MG63 (cell line): Measurements from ENCODE around the gene ARHGAP31. TPM values are rescaled to one million over a fixed set of nuclear protein-coding genes. Genes with fewer than 3 reads are reported as not detected.

Experiments used
- total RNA-seq: library from RNA; depleted of rRNA; stranded (reverse); fragments of >200 nt; shearing (Covaris generic); gene quantifications from 2 replicates; pipeline ENCODE4 v1.2.3, GENCODE V29; 2014; ENCODE audit warnings: low replicate concordance; rRNA removed

Gene ARHGAP31
- total RNA-seq, 1 experiment from 2014 or later: 5.0 TPM

Other genes starting within 250 kb of the ARHGAP31 start
- gene TEX55, start 148.2 kb upstream of the ARHGAP31 start, total RNA-seq: not detected in 2 replicates
- gene UPK1B, start 120.8 kb upstream of the ARHGAP31 start, total RNA-seq: not detected in 2 replicates
- gene B4GALT4, start 53.5 kb upstream of the ARHGAP31 start, total RNA-seq: 13.2 and 17.7 TPM in 2 replicates
- gene TMEM39A, start 169.2 kb downstream of the ARHGAP31 start, total RNA-seq: 27.9 and 37.9 TPM in 2 replicates
- gene POGLUT1, start 174.6 kb downstream of the ARHGAP31 start, total RNA-seq: 12.4 and 24.8 TPM in 2 replicates
- 73.8 and 95.4 TPM in 2 replicates for gene TIMMDC1, start 204.2 kb downstream of the ARHGAP31 start, total RNA-seq